IPS-11a (cell line): ENCODE data around the gene HS3ST4.

Source experiments
- H3K4me3 ChIP-seq: one replicate; pipeline ENCODE4 v1.5.1; 2013; ENCODE audit warnings: low read depth, low read length, control low read depth

HS3ST4 gene

GRCh38 chr16:26158142-26158759 is 466.5 kb downstream of the HS3ST4 start:
- H3K4me3 ChIP-seq = no peak overlapping the region

- H3K4me3 ChIP-seq = no peak overlapping the region
Observed at GRCh38 chr16:26161461-26162180, 469.9 kb downstream of the HS3ST4 start.

GRCh38 chr16:26169473-26169872 is 477.7 kb downstream of the HS3ST4 start:
- H3K4me3 ChIP-seq = no peak overlapping the region

GRCh38 chr16:26175944-26176343 is 484.2 kb downstream of the HS3ST4 start:
- H3K4me3 ChIP-seq = no peak overlapping the region

- H3K4me3 ChIP-seq = no peak overlapping the region
Observed at GRCh38 chr16:26177438-26177837, 485.7 kb downstream of the HS3ST4 start.

- no peak overlapping the region for H3K4me3 ChIP-seq
Observed at GRCh38 chr16:26178298-26178697, 486.5 kb downstream of the HS3ST4 start.

- no peak overlapping the region for H3K4me3 ChIP-seq
Observed at GRCh38 chr16:26186091-26186615, 494.4 kb downstream of the HS3ST4 start.
